NCI-H1694 treated with DMSO at 0.1 percent for 48 hours (cell line): ENCODE measurements around the gene NRXN3.
A peak's percentile ranks its signal among the peaks of the same experiment; 100 is the strongest.

Experiments used
- DNase-seq: peaks from one replicate; lab custom pipeline; 2025; lab: John Stamatoyannopoulos, UW

NRXN3 gene

DNA sequence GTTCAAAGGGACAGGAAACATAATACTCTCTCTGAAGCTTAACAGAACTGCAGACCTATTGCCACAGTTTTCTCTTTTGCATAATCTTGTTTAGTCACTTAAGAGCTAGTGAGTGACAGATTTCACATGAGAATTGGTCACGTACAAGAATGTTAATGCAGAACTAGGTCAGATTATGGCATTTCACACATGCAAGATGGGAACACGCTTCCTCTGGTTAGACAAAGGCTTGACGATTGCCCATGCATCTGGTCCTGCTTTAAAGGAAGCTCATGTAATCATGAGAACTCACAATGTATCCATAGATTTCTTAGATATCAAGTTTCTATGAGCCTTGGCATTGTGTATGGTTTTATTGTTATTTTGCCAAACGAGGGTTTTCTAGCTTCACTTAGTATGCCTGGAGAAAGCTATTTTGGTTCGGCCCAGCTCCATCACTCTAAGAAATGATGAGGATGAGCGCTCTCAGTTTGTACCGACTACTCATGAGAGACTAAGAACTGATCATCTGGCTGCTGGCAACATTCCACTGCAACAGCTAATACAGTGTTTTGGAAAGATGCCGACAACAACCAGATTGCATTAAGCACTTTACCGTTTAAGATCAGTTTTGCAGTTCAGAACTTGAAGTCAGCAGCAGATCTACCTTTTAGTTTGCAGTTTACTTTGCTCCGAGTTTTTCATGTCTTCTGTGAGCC lies 1661.2 kb downstream of the NRXN3 start:
- peak; percentile 98 for DNase-seq

DNA sequence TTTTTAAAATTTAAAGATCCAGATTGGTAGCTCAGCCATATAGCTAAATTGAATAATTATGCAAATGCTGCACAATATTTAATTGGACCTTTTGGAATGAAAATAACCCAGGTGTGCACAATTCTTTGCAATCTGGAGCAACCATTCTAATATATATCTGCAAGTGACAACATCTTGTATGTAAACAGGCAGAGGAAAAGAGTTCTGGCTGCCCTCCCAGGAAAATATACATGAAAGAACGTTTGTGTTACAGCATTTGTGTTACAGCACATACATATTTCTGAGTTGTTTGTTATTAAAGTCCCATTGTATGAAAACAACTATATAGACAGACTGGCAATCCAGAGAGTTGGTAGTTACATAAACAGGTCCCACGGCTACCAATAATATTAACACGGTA lies 1663.6 kb downstream of the NRXN3 start:
- DNase-seq = peak; percentile 55

DNA sequence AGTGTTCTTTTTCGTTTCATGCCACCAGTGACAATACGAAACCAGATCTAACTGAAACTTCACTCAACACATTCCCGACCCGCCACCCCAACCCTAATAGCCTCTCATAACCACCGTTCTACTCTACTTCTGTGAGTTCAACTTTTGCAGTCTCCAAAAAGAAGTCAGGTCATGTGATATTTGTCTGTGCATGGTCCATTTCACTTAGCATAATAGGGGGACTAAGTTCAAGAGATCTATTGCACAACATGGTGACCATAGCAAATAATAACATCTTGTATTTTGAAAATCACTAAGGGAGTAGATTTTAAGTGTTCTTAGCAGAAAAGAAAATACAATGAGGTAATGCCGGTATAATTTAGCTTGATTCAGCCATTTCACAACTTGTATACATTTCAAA lies 1664.7 kb downstream of the NRXN3 start:
- no peak for DNase-seq

DNA sequence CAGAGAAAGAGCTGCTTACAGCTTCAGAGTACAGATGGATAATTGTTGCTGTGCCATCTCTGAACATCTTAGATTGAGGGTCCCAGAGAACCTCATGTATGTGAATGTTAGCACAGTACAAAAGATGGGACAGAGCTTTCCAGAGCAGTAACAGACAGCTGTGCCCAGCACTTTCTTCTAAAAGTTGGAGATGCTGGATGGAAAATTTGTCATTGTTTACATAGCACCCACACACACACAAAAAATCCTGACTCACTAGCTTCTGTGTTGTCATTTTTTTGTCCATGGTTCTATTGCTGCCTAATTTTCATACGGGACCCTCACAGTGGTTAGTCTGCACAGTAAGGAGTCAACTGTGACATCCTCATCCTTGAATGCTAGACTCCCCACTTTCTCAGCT lies 1666.4 kb downstream of the NRXN3 start:
- no peak for DNase-seq

DNA sequence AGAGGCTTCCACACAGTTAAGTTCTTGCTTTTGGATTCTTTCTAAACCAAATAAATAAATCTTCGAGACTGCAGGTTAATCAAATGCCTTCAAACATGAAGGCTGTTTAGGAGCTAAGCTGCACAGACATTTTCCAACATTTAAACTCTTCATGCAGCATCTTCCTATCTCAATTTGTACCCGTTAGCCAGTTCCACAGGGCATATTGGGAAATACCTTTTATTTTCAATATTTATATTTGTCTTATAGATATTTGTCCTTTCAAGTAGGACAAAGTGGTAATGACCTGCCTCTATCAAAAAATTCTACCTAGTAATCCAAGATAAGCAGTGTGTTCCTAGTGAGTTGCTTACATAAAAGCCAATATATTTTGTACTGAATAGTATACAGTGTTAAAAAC lies 1667.5 kb downstream of the NRXN3 start:
- no peak for DNase-seq

DNA sequence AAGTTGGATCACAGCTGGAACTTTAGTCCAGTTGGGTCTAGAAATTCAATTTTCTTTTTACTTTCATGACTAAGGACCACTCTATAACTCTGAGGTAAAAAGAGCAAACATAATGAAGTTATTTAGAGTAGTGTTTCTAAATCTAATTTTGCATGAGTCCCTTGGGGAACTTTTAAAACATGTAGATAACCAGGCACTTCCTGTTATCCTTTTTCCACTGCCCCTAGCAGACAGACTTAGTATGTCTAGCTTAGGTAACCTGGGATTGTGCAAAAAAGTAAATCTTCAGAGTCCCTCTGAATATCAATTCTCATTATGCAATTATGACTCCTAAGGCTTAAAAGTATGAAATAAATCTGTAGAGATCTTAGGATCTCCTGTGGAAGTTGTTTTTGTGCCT lies 1669.9 kb downstream of the NRXN3 start:
- DNase-seq = no peak

DNA sequence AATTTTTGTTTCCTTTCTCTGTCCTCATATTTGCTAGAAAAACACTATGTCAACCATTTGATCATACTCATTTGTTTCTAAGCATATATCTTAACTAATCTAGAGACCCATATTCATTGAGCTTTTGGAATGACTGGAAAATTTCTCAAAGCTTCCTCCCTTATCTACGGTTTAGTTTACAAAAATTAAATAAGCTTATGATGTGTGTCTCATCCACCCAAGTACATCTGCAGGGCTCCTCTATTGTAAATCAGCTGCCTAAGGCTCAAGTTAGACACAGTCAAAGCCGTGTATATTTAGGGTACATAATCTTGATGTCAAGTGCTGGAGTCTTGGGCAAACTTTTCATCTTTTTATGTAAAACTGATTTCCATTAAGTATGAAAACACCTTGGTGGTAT lies 1670.7 kb downstream of the NRXN3 start:
- no peak for DNase-seq

DNA sequence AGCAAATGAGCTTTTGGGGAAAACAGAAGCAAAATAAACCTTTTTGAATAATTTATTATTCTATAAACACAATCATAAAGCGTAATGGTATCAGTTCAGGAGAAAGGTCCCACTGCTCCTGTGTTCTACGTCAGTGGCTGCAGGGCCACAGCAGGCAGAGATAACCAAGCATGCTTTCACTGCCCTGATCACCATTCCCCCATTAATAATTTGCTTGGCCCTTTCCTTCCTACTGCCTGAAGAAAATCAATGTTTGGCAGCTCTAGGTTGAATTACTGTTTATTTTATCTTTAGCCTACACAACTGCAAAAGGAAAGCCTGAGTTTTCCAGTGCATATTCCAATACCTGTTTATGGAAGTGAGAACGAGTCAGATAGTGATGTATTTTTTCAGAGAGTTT lies 1671.3 kb downstream of the NRXN3 start:
- DNase-seq = no peak

DNA sequence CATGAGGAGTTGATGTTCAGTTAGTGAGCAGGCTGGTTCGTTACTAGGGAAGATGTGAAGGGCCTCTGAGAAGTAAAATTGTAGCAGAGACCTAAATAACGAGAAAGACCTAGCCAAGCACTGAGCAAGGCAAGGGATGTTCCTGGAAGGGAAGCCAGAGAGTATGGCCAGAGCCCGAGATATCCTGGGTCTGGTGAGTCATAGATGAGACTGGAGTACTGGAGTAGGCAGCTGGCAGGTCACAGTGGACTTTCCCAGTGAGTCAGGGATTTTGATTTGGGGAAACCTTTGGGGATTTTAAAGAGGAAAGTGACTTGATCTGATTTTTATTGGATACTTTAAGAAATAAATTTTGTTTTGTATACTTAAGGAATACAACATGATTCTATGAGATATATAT lies 1672.1 kb downstream of the NRXN3 start:
- no peak for DNase-seq

DNA sequence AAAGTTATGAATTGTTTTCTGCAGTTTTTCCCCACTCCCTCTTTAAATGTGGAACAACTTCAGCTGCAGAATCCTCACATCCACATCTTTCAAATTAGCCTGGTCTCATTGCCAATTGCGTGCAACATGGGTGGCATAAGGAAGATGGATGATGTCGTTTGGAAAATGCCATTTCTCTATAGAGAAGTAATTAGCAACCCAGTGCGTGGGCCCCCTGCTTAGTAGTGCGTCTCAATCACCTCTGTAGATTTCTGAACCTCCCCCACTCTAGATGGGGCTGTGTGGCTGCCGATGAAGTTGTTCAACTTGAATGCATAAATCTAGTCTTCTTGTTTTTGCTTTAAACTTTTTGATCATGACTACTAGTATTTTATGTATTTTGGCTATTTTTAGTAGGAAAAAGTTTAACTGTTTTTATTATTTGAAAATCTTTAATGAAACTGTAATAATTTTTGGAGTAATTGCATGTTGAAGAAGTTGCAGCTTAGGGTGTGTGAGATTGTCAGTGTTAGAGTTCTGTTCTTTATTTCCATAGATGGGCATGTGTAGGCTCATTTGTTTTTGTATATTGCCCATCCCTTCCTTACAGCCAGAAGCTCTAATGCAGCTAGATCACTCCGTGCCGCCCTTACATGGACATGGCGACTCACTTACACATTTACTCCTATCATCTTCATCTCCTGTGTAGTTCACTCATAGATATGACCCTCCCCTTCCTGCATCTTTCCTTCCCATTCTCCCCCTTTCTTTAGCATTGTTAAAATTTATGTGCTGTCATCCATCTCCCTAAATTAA lies 1683.0 kb downstream of the NRXN3 start:
- DNase-seq = no peak

DNA sequence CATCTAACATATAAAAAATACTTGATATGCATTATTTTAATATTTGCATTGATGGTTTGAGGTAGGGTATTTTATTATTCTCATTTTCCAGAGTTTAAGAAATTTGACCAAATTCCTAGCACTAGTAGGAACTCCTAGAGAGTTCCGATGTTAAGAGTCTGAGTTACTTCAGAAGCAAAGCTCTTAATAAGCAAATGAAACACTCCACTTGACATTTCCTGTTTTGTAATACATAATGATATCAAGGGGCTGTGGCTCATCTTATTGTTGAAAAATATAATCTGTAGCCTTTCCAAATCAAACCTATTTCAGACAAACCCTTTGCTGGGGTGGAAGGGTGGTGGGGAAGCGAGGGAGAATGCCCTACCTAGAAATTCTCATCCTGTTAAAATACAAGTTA lies 1685.6 kb downstream of the NRXN3 start:
- no peak for DNase-seq

DNA sequence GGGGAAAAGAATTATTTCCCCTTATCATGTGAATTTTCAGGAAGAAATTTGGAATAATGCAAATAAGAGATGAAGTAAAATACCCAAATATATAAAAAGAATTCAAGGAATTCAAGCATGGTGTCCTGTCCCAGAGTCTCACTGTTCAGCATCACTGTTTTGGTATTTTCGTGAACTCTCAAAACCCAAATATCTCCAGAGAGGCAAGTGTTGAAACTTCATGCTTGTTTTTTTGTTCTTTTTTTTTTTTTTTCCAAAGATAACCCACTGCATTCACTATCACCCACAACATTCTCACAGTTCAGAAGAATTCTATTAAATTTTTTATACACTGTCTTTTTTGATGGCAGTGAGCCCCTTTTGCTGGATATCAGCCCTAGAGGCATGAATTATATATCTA lies 1686.2 kb downstream of the NRXN3 start:
- no peak for DNase-seq

DNA sequence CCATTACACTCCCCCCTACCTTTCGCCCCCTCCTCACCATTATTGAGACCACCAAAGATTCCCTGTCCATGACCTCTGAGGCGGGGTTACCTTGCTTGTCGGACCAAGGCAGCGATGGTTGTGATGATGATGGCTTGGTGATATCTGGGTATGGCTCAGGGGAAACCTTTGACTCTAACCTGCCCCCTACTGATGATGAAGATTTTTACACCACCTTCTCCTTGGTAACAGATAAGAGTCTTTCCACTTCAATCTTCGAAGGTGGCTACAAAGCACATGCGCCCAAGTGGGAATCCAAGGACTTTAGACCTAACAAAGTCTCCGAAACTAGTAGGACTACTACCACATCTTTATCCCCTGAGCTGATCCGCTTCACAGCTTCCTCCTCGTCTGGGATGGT lies 1690.9 kb downstream of the NRXN3 start:
- no peak for DNase-seq

DNA sequence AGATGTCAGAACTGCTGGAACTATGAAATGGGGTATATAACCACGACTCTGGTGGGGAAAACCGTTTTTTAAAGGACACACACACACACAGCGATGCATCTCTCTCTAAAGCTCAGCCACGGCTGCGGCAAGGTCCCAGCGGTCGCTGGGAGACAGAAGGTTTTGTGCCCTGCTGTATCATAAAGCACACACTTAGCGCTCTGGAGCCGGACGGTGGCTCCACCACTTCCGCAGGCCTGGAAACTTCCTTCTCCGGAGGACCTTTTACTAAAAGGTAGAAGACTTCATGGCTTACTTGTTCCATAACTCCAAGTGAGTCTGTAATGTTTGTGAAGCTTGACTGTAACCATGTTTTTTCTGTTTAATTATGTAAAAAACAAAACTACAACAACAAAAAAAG lies 1691.9 kb downstream of the NRXN3 start:
- DNase-seq = no peak

DNA sequence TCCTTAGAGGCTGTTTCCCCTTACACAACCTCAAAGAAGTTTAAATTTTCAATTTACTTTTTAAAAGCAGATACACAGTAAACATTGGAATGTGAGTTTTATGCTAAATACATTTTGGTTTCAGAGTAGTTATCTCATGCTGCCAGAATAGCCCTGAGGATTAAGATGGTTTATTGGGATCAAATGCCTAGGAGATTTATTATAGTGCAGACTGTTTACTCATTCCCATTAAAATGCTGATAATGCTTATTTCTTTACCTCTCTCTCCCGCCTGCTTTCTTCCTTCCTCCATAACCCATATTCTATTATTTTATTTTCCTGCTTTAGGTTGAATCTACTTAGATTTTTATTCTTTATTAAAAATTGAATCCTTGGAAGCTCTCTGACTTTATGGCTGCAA lies 1701.0 kb downstream of the NRXN3 start:
- DNase-seq = no peak

DNA sequence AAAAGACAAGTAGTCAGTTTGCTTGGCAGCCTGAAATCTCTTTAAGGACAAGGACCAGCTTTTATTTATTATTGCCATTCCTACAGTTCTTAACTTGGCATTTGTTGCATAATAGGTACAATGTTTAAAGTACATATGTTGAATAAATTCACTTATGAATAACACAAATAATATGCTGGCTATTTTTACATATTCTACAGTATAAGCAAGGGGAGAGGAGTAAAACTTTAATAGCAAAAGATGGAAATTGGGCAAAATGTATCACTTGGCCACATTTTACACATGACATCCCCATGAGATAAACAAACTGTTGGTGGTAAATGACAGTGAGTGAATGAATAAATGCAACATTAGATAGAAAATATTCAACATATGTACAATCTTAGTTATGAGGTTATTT lies 1708.1 kb downstream of the NRXN3 start:
- no peak for DNase-seq

DNA sequence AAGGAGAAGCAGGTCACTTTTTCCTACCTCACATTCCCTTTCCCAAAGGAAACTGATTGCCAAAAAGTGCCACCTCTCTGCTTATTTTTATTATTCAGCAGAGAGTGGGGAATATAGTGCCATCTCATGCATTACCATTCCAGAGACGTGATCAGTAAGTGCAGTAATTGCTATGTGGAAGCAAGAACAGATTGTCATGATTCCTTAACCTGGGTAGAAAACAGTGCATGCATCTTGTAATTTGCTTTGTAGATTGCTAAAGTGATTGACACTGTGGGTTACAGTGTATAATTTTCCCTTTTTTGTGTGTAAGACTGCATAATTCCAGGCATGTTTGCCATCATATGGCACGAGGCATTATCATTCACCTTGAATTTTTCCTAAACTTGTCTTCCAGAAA lies 1708.6 kb downstream of the NRXN3 start:
- no peak for DNase-seq

DNA sequence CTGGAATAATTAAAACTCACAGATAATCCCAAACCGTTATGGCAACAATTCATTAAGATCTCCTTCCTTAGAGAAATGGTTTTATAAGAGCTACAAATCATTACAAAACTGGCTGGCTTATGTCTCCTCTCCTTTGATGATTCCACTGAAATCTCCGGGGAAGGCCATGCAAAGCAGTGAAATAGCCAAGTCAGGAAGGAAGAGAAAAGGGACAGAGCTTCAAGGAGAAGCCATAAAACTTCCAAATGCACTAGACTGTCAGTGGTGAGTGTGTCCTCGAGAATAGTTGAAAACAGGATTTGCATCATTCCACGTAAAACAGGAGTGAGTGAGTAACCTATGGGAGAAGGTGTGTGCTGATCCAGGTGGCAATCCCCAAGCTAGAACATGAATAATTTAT lies 1711.1 kb downstream of the NRXN3 start:
- no peak for DNase-seq

DNA sequence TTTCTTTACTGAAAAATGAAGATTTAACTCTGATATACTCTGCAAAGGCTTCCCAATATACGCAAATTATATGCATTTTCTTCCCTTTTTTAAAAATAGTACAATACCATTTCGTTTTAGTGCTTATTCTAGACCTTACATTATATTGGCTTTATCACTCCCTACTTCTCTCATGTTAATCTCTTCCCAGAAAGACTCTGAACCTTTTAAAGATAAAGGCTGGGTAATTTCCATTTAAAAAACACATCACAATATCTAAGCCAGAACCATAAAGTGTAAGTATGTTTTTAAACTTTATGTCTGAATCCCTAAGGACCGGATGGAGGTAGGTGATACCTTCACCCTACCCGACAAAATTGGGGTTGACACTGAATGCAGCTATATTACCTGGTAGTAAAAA lies 1720.4 kb downstream of the NRXN3 start:
- no peak for DNase-seq

DNA sequence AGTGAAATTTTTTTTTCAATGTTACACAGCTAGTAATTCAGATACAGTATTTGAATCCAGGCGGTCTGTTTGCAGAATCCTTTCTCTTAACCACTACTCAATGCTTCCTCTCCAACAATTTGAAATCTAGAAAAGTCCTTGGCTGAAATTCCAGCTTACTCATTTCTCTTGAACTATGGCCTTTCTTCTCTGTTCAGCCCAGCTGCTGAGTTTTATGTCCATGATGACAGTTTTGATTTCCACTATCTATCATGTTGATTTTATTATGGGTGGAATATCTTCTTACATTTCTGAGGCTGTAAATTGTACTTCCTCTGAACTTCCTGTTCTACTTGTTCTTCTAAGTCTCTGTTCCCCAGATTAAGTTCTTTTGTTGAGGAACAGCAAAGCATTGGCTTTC lies 1725.8 kb downstream of the NRXN3 start:
- no peak for DNase-seq

DNA sequence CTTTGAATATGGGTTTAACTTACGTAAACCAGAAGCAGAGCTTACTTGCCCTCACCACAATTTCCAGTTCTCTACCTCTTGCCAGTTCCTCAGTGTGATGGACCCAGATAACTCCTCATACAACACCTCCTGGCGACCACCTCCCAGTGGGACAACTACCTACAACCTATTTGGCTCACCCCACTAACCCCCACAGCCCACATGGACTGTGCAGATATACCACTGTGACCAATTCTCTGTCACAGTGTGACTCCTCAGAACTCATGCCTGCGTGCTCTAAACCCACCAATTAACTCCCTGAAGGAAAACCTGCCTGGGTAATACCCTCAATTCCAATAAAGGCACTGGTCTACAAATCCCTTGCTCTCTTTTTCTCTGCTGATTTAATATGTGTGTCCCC lies 1729.4 kb downstream of the NRXN3 start:
- no peak for DNase-seq

DNA sequence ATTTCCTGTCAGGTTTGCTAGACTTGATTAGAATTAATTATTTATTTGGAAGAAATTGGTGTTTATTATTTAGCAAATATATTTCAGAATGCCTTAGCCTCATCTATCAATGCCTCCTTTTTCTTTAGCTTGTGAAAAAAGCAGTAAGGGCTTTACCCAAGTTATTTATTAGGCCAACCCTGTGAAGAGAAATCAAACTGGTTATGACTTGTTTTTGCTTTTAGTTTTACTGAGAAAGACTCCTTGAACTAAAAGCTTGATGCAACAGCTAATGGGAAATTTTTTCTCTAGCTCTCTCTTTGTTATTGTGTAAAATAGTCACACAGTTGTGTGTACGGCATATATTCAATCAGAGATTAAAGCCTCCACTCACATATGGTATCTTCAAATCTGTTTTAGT lies 1734.3 kb downstream of the NRXN3 start:
- no peak for DNase-seq

DNA sequence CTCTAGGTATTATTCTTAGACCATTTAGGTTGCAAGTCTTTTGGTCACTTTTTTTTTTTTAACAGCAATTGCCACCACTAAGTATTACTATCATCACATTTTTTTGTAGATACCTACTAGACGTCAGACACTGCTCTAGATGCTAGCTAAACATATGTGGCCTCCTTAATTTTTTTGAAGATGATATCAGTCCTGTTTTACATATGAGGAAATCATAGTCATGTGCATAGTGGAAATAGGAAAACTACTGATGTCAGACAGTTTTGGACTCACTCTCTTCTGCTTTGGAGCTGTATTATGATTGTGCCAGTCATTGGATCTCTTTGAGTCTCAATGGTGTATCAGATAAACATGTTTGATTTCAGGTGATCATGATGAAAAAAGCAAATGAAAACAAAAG lies 1736.8 kb downstream of the NRXN3 start:
- no peak for DNase-seq

DNA sequence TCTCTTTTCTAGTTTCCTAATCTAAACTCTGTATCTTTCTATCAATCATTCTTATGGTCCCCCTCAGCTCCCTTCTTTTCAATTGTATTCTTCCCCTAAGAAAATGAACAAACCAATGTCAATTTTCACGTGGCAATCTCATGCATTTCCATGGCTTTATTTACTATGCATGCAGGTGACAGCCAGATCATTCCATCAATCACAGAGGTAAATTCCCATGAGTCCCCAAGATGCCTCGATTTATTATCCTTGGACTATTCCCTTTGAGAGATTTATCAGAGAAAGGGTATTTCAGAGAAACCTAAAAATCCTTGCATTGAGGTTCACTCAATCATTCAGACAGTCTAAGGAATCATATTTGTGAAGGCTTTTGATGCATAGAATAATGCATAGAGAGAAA lies 1739.9 kb downstream of the NRXN3 start:
- DNase-seq = no peak
